Astrocyte (in vitro differentiated cells and primary cell): ENCODE results near the gene DDX59.

Experiments used
- CTCF ChIP-seq: IDR thresholded peaks from 2 replicates; pipeline ENCODE4 v1.5.1; 2011; ENCODE audit warnings: low read depth, mild to moderate bottlenecking, inconsistent platforms, low read length, moderate library complexity; ENCODE audit not compliant: insufficient read depth
- EZH2 ChIP-seq: IDR thresholded peaks from 2 replicates; pipeline ENCODE4 v1.6.1; 2012; ENCODE audit warnings: mild to moderate bottlenecking, low read length, inconsistent platforms; ENCODE audit not compliant: insufficient read depth

- TF ChIP-seq CTCF: no peak
- no peak for TF ChIP-seq EZH2
Measured at GRCh38 chr1:200640373-200640962, 29.2 kb downstream of the DDX59 start.
